ENCODE results near the gene SUPT5H.

DNA sequence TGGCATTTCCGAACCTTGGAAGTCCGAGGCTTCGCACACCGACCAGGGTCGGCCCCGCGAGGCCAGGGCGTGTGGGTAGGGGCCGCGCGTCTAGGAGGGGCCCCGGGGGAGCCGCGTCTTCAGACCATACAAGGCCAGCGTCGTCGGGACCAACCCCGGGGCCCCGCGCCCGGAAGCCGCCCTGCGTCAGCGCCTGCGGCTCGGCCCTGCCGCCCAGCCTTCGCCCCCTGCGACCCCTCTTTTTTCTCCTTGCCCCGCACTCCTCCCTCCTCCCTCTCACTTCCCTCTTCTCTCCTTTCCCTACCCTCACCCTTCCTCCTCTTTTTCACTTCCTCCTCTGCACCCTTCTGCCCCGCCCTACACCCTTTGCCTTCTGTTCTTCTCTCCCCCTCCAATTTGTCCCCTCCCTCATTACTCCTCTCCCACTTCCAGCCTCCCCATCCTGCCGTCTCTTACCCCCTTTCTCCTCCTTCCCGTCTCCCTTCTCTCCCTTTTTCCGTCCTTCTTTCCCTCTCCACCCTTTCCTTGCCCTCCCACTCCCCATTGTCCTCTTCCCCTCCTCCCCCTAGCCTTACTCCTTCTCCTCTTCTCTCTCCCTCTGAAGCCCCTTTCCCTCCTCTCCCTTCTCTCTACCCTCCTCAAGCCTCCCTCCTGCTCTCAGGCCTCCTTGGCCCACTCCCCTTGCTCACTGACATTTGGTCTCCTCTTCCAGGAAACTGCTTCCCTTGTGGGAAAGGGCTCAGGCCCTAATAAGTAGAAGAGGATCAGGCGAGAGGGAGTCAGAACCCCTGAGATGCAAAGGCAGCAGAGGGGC lies 35.2 kb upstream of the SUPT5H start:
- TF ChIP-seq, protein P1, sequence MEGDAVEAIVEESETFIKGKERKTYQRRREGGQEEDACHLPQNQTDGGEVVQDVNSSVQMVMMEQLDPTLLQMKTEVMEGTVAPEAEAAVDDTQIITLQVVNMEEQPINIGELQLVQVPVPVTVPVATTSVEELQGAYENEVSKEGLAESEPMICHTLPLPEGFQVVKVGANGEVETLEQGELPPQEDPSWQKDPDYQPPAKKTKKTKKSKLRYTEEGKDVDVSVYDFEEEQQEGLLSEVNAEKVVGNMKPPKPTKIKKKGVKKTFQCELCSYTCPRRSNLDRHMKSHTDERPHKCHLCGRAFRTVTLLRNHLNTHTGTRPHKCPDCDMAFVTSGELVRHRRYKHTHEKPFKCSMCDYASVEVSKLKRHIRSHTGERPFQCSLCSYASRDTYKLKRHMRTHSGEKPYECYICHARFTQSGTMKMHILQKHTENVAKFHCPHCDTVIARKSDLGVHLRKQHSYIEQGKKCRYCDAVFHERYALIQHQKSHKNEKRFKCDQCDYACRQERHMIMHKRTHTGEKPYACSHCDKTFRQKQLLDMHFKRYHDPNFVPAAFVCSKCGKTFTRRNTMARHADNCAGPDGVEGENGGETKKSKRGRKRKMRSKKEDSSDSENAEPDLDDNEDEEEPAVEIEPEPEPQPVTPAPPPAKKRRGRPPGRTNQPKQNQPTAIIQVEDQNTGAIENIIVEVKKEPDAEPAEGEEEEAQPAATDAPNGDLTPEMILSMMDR (IDR thresholded peaks at IDR 0.05; ENCODE audit: low read length): no peak
- TF ChIP-seq EZH2 (optimal IDR thresholded peaks at IDR 0.05; ENCODE audit: low read depth, low read length) (no peak), EZH2phosphoT487 (IDR thresholded peaks at IDR 0.05; ENCODE audit: low read length) (no peak)
